Uterus (tissue), 4 donors: ENCODE measurements around the gene SPESP1. TPM values are rescaled to one million over a fixed set of nuclear protein-coding genes. Genes with fewer than 3 reads are reported as not detected.

ENCODE experiments used
- DNase-seq, 2 donors: peaks; one replicate each; pipeline ENCODE4 v3.0.0-alpha.2; 2019 to 2020
- H3K27ac ChIP-seq, 2 donors: fragments of 200-600 bp; sonication (generic); 1 replicate in 1 of 2; 2 replicates in 1 of 2; pipeline ENCODE4 v1.5.1; 2016 to 2018
- H3K27me3 ChIP-seq, 2 donors: fragments of 200-600 bp; sonication (generic); one replicate each; pipeline ENCODE4 v1.5.1; 2018 to 2019; ENCODE audit warnings: control low read depth in 1 of 2
- H3K36me3 ChIP-seq, 2 donors: fragments of 200-600 bp; sonication (generic); one replicate each; pipeline ENCODE4 v1.5.1; 2019; ENCODE audit warnings: control low read depth in 1 of 2
- H3K4me1 ChIP-seq, 2 donors: fragments of 200-600 bp; sonication (generic); one replicate each; pipeline ENCODE4 v1.5.1; 2018 to 2019; ENCODE audit warnings: control low read depth in 1 of 2
- H3K4me3 ChIP-seq, 2 donors: fragments of 200-600 bp; sonication (generic); 1 replicate in 1 of 2; 2 replicates in 1 of 2; pipeline ENCODE4 v1.5.1; 2018 to 2019; ENCODE audit warnings: mild to moderate bottlenecking in 1 of 2
- H3K9me3 ChIP-seq, 2 donors: fragments of 200-600 bp; sonication (generic); one replicate each; pipeline ENCODE4 v1.5.1; 2019; ENCODE audit warnings: control low read depth in 1 of 2
- POLR2A ChIP-seq, 2 donors: fragments of 450-650 bp; IDR thresholded peaks; one replicate each; pipeline ENCODE4 v1.6.1; 2016; ENCODE audit warnings: antibody characterized with exemption in 2 of 2, mild to moderate bottlenecking in 1 of 2, moderate library complexity in 1 of 2
- intact Hi-C: fragments of 100-400 bp; cut with DNase I; formaldehyde crosslinking; loops from one replicate; pipeline ENCODE4 v1.15.1; 2023; ENCODE audit warnings: low total_unique reads
- total RNA-seq, 4 donors: library from RNA; depleted of rRNA in 3 of 4; stranded (reverse); fragments of >200 nt in 3 of 4; gene quantifications; one replicate each; pipeline versions ENCODE4 v1.1.0 to v1.2.4, GENCODE V29; 2014 to 2023
- TF ChIP-seq, protein P1 (sequence below), 4 experiments: fragments of 200-600 bp in 2 of 4; fragments of 450-650 bp in 2 of 4; sonication (generic) in 2 of 4; IDR thresholded peaks; one replicate each; pipeline ENCODE4 v1.5.1; 2016 to 2019; ENCODE audit warnings: antibody characterized with exemption in 4 of 4, mild to moderate bottlenecking in 2 of 4, moderate library complexity in 1 of 4
- donor health status: DM: yes; HTN: yes; CAD: no.

The SPESP1 gene
- total RNA-seq, 4 donors from 2014 or later: 1.4 to 6.8 (median 4.2) TPM

DNA sequence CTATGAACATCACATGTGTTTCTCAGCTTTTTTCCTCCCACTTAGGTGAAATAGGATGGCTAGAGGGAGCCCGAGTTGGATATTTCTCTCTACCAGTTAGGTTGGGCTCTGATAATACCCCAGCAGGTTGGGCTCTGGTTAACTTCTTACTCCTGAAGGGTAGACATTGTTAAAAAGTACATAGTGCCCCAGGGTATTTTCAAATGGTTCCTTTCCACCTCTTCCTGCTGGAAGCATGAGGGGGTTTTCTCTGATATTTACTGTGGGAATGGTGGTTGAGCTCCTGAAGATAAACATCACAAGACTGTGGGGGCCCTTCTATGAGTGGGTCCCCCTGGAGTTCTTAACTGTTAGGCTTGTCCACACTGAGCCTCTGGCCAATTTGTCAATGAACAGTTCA, 36.1 kb upstream of the SPESP1 start:
- Histone ChIP-seq H3K4me1 (no peaks in the 10 kb centered on the region), H3K36me3 (no peaks in the 10 kb centered on the region), H3K27me3 (no peaks in the 10 kb centered on the region), H3K4me3 (no peak overlapping the region), H3K27ac (no peak overlapping the region), H3K9me3 (no peaks in the 10 kb centered on the region)
- TF ChIP-seq POLR2A (IDR thresholded peaks at IDR 0.05): no peak
- TF ChIP-seq, protein P1, sequence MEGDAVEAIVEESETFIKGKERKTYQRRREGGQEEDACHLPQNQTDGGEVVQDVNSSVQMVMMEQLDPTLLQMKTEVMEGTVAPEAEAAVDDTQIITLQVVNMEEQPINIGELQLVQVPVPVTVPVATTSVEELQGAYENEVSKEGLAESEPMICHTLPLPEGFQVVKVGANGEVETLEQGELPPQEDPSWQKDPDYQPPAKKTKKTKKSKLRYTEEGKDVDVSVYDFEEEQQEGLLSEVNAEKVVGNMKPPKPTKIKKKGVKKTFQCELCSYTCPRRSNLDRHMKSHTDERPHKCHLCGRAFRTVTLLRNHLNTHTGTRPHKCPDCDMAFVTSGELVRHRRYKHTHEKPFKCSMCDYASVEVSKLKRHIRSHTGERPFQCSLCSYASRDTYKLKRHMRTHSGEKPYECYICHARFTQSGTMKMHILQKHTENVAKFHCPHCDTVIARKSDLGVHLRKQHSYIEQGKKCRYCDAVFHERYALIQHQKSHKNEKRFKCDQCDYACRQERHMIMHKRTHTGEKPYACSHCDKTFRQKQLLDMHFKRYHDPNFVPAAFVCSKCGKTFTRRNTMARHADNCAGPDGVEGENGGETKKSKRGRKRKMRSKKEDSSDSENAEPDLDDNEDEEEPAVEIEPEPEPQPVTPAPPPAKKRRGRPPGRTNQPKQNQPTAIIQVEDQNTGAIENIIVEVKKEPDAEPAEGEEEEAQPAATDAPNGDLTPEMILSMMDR (IDR thresholded peaks at IDR 0.05): no peak
- no peak for DNase-seq
- intact Hi-C loops: no loop called here

GRCh38 chr15:68896178-68896577, 34.1 kb upstream of the SPESP1 start:
- no peak overlapping the region for H3K27ac ChIP-seq
- TF ChIP-seq POLR2A (IDR thresholded peaks at IDR 0.05): no peak
- TF ChIP-seq, protein P1 (IDR thresholded peaks at IDR 0.05): no peak
- no peak for DNase-seq
- H3K27me3 ChIP-seq: no peaks in the 10 kb centered on the region
- no peak overlapping the region for H3K4me3 ChIP-seq
- H3K9me3 ChIP-seq: no peaks in the 10 kb centered on the region
- H3K4me1 ChIP-seq: no peaks in the 10 kb centered on the region
- no peaks in the 10 kb centered on the region for H3K36me3 ChIP-seq
- intact Hi-C loops: no loop called here

- DNase-seq: no peak
- Histone ChIP-seq H3K4me3 (no peak overlapping the region), H3K27me3 (no peaks in the 10 kb centered on the region), H3K9me3 (no peaks in the 10 kb centered on the region), H3K36me3 (no peaks in the 10 kb centered on the region), H3K27ac (no peak overlapping the region), H3K4me1 (no peaks in the 10 kb centered on the region)
- TF ChIP-seq, protein P1 (IDR thresholded peaks at IDR 0.05): no peak
- TF ChIP-seq POLR2A (IDR thresholded peaks at IDR 0.05): no peak
- intact Hi-C loops: no loop called here
Observed at GRCh38 chr15:68897016-68897415, 33.3 kb upstream of the SPESP1 start.

DNA sequence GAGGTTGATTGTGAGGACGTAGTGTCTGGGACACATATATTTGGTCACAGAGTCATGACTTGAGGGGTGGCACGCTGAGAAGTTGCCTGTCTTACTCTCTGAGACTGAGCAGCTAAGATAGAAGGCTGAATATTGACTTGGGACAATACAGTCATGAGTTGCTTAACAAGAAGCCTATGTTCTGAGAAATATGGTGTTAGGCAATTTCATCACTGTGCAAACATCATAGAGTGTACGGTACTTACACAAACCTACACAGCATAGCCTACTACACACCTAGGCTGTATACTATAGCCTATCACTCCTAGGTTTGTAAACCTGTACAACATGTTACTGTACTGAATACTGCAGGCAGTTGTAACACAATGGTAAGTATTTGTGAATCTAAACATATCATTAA, 30.3 kb upstream of the SPESP1 start:
- TF ChIP-seq POLR2A (IDR thresholded peaks at IDR 0.05): no peak
- TF ChIP-seq, protein P1 (IDR thresholded peaks at IDR 0.05): no peak
- Histone ChIP-seq H3K4me3 (no peak overlapping the region), H3K9me3 (no peaks in the 10 kb centered on the region), H3K4me1 (no peaks in the 10 kb centered on the region), H3K27ac (no peak overlapping the region), H3K36me3 (no peaks in the 10 kb centered on the region), H3K27me3 (no peaks in the 10 kb centered on the region)
- intact Hi-C loops: no loop called here
- no peak for DNase-seq

DNA sequence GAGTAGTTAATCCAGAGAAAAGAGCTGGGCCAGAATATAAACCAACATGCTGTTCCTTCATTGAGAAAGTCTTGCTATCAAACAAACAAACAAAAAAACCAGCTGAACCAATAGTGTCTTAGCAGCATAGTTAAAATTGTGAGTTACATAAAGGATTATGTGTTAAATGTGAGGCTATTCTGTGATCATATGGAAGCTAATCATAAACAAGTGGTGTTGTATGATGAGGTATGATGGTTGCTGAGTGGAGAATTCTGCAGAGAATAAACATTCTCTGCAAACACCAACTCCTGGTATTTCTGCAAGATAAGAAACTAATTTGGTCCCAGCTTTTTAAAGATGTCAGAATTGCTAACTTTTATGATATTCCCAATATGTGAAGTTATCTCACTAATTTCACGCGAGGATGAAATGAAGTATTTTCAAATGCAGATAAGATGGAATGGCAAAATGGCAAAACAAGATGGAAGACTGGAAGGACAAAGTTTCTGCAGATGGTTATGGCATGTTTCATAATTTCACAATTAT, 22.9 kb upstream of the SPESP1 start:
- no peak for TF ChIP-seq POLR2A (IDR thresholded peaks at IDR 0.05)
- TF ChIP-seq, protein P1 (IDR thresholded peaks at IDR 0.05): no peak
- Histone ChIP-seq H3K4me3 (no peak overlapping the region), H3K36me3 (no peaks in the 10 kb centered on the region), H3K27me3 (no peaks in the 10 kb centered on the region), H3K27ac (no peak overlapping the region), H3K4me1 (no peaks in the 10 kb centered on the region), H3K9me3 (no peaks in the 10 kb centered on the region)
- intact Hi-C loops: no loop called here
- no peak for DNase-seq
